OCI-LY3 (cell line): ENCODE data around the gene RAB8B.

Experiments used
- H2AFZ ChIP-seq: fragments of 200-600, 300-600 bp; shearing (Covaris generic); 2 replicates; pipeline ENCODE4 v1.6.0; 2014; ENCODE audit warnings: antibody characterized with exemption, low read depth, low read length
- H3K27ac ChIP-seq: fragments of 200-600, 300-600 bp; sonication (generic); 2 replicates; pipeline ENCODE4 v1.5.1; 2014; ENCODE audit warnings: mild to moderate bottlenecking, low read length, moderate library complexity, mixed read lengths
- H3K27me3 ChIP-seq: fragments of 200-600, 300-600 bp; sonication (generic); 2 replicates; pipeline ENCODE4 v1.6.1; 2014; ENCODE audit warnings: low read depth, low read length, mixed read lengths
- H3K36me3 ChIP-seq: fragments of 200-600, 300-600 bp; sonication (generic); replicated peaks from 2 replicates; pipeline ENCODE3; 2014; ENCODE audit warnings: low read depth, low read length, mixed read lengths
- H3K4me1 ChIP-seq: fragments of 300-600, 200-600 bp; sonication (generic); 2 replicates; pipeline ENCODE4 v1.6.1; 2014; ENCODE audit warnings: low read length, mixed read lengths
- H3K4me2 ChIP-seq: fragments of 200-600, 300-600 bp; sonication (generic); 2 replicates; pipeline ENCODE4 v1.6.1; 2014; ENCODE audit warnings: low read length, mixed read lengths
- H3K4me3 ChIP-seq: fragments of 300-600, 200-600 bp; sonication (generic); 2 replicates; pipeline ENCODE4 v1.5.1; 2014; ENCODE audit warnings: antibody characterized with exemption, mild to moderate bottlenecking, low read length, moderate library complexity
- H3K79me2 ChIP-seq: fragments of 300-600, 200-600 bp; shearing (Covaris generic); 2 replicates; pipeline ENCODE4 v1.6.1; 2014; ENCODE audit warnings: mild to moderate bottlenecking, low read length, mixed read lengths
- H3K9ac ChIP-seq: fragments of 300-600, 200-600 bp; shearing (Covaris generic); 2 replicates; pipeline ENCODE4 v1.6.0; 2014; ENCODE audit warnings: mild to moderate bottlenecking, low read length, moderate library complexity
- H3K9me3 ChIP-seq: fragments of 200-600, 300-600 bp; shearing (Covaris generic); 2 replicates; pipeline ENCODE4 v1.6.1; 2014; ENCODE audit warnings: low read length, mixed read lengths; ENCODE audit not compliant: insufficient read depth
- H4K20me1 ChIP-seq: fragments of 200-600, 300-600 bp; sonication (generic); 2 replicates; pipeline ENCODE4 v1.6.1; 2016; ENCODE audit warnings: low read length, mixed read lengths; ENCODE audit not compliant: insufficient read depth
- CTCF ChIP-seq: fragments of 200-600, 300-600 bp; sonication (generic); IDR thresholded peaks from 2 replicates; pipeline ENCODE4 v1.5.1; 2014; ENCODE audit warnings: antibody characterized with exemption, low read length, low read depth
- EZH2phosphoT487 ChIP-seq: fragments of 200-600 bp; shearing (Covaris generic); IDR thresholded peaks from 2 replicates; pipeline ENCODE4 v1.6.1; 2018; ENCODE audit warnings: antibody characterized with exemption, mixed run types, low read depth

RAB8B gene

GRCh38 chr15:63165166-63165859 is 24.1 kb upstream of the RAB8B start:
- H2AFZ ChIP-seq, result no peak overlapping the region
- TF ChIP-seq CTCF (no peak), EZH2phosphoT487 (no peak)

DNA sequence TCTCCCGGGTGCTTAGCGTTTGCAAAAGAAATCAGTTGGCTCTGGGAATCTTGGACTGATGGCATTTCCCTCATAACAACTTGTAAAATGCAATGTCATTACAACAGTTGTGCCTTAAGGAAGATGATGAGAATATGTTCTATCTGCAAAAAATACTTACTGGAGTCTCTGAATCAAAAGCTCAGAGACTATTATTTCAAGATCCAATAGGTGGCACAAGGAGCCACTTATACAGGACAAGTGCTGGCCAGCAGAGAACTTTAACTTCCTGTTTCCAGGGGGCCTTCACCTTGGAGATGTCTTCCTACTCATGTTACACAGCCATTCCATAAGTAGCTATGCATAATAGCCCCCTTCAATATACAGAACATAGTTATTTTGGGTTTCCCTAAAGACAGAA is 23.2 kb upstream of the RAB8B start:
- no peak overlapping the region for H3K4me3 ChIP-seq
- H3K4me1 ChIP-seq, result peaks cover 3% of the 10 kb centered on the region; the same call in 1 of the 2 replicates
- H3K27me3 ChIP-seq, result peaks cover 22% of the 10 kb centered on the region
- H3K36me3 ChIP-seq, result no peaks in the 10 kb centered on the region
- no peak overlapping the region for H3K9ac ChIP-seq
- H2AFZ ChIP-seq, result peak overlapping the region; percentile 72
- H3K27ac ChIP-seq, result no peak overlapping the region
- H4K20me1 ChIP-seq, result no peaks in the 10 kb centered on the region
- H3K79me2 ChIP-seq, result no peaks in the 10 kb centered on the region
- no peaks in the 10 kb centered on the region for H3K9me3 ChIP-seq
- H3K4me2 ChIP-seq, result no peak overlapping the region
- TF ChIP-seq EZH2phosphoT487, result no peak
- TF ChIP-seq CTCF, result peak; percentile 52

More at GRCh38 chr15:63165166-63165859, 24.1 kb upstream of the RAB8B start:
- H3K79me2 ChIP-seq, result no peaks in the 10 kb centered on the region
- no peak overlapping the region for H3K4me3 ChIP-seq
- no peaks in the 10 kb centered on the region for H3K9me3 ChIP-seq
- no peak overlapping the region for H3K9ac ChIP-seq
- no peak overlapping the region for H3K27ac ChIP-seq
- H3K27me3 ChIP-seq, result peaks cover 22% of the 10 kb centered on the region
- H3K4me1 ChIP-seq, result peaks cover 3% of the 10 kb centered on the region; the same call in 1 of the 2 replicates
- no peaks in the 10 kb centered on the region for H3K36me3 ChIP-seq
- H3K4me2 ChIP-seq, result no peak overlapping the region
- no peaks in the 10 kb centered on the region for H4K20me1 ChIP-seq

DNA sequence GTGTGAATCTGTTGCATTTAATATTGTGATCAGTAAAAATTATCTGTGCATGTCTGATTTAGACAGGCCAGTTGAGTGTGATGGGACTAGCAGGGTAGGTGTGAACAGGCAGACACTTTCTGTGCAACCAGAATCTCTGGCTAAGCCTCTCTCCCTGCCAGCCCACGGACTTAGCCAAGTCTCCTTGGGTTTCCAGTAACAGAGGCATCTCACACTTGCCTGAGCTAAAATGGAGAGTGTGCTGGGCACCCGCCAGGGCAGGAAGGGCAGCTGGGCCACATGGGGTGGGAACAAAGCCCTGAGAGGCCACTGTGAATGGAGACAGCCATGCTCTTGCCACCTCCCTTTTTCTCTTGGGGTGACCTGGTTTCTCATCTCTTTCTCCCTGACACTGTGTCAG is 19.6 kb upstream of the RAB8B start:
- no peak overlapping the region for H3K27ac ChIP-seq
- H3K9ac ChIP-seq, result no peak overlapping the region
- H2AFZ ChIP-seq, result no peak overlapping the region
- no peak overlapping the region for H3K4me3 ChIP-seq
- TF ChIP-seq EZH2phosphoT487 (no peak), CTCF (no peak)
- H3K9me3 ChIP-seq, result no peaks in the 10 kb centered on the region
- no peak overlapping the region for H3K4me2 ChIP-seq
- no peaks in the 10 kb centered on the region for H3K36me3 ChIP-seq
- no peaks in the 10 kb centered on the region for H4K20me1 ChIP-seq
- peaks cover 3% of the 10 kb centered on the region; the same call in 1 of the 2 replicates for H3K4me1 ChIP-seq
- H3K79me2 ChIP-seq, result no peaks in the 10 kb centered on the region
- H3K27me3 ChIP-seq, result 0 out of 2 replicates have a peak, but pooled peaks cover 9% of the 10 kb centered on the region

DNA sequence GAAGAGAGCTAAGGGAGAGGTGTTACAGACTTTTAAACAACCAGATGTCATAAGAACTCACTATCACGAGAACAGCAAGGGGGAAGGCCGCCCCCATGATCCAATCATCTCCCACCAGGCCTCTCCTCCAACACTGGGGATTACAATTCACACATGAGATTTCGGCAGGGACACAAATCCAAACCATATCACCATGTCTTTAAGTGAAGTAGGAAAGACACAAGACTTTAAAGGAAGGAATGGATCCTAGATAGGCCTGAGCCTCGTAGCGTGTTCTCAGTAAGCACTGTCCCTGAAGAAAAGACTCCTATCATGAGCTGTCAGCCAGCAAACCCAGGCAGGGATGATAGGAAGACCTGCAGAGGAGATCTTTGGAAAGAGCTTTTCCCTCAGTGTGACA is 17.0 kb upstream of the RAB8B start:
- Histone ChIP-seq H3K4me1 (peaks cover 6% of the 10 kb centered on the region), H2AFZ (no peak overlapping the region), H3K27ac (no peak overlapping the region), H3K79me2 (no peaks in the 10 kb centered on the region), H3K4me3 (no peak overlapping the region), H3K36me3 (no peaks in the 10 kb centered on the region), H3K27me3 (no peaks in the 10 kb centered on the region), H4K20me1 (no peaks in the 10 kb centered on the region), H3K9me3 (no peaks in the 10 kb centered on the region), H3K9ac (no peak overlapping the region), H3K4me2 (no peak overlapping the region)
- no peak for TF ChIP-seq EZH2phosphoT487
- no peak for TF ChIP-seq CTCF
